IMR-90 (cell line): ENCODE data around the gene MRPS18A. TPM values are rescaled to one million over a fixed set of nuclear protein-coding genes. Genes with fewer than 3 reads are reported as not detected.

Source experiments
- ATAC-seq: fragments of 200-7000 bp; cut with Tn5 transposase; 2 replicates; pipeline ENCODE4 v1.9.1; 2020; ENCODE audit warnings: low read depth, mild to moderate bottlenecking, moderate library complexity
- BruUV-seq: library from RNA; stranded (reverse); fragments of 400-500 nt; replicated peaks from 2 replicates; lab custom pipeline; 2021; lab: Mats Ljungman, UMichigan
- CTCF ChIA-PET: fragments of 300-600 bp; formaldehyde crosslinking; extraction: SDS; loops from one replicate; lab custom pipeline; 2021; ENCODE audit warnings: antibody characterized with exemption; lab: Yijun Ruan, JAX
- POLR2A ChIA-PET: fragments of 300-600 bp; sonication (Branson Sonifier 250); formaldehyde crosslinking; loops from one replicate; lab custom pipeline; 2022; ENCODE audit warnings: antibody characterized with exemption; ENCODE audit not compliant: unreplicated experiment; lab: Charles Lee
- DNase-seq: peaks from one replicate; pipeline ENCODE4 v3.0.0; 2013
- H2AFZ ChIP-seq: replicated peaks from 2 replicates; pipeline ENCODE3; 2013; ENCODE audit warnings: low read length, mild to moderate bottlenecking; ENCODE audit not compliant: poor library complexity
- H2AK5ac ChIP-seq: 2 replicates; pipeline ENCODE4 v1.6.1; 2013; ENCODE audit warnings: low read depth, low read length, inconsistent platforms
- H2AK9ac ChIP-seq: replicated peaks from 2 replicates; pipeline ENCODE3; 2013; ENCODE audit warnings: mild to moderate bottlenecking, low read depth, low read length, moderate library complexity; ENCODE audit not compliant: poor library complexity
- H2BK120ac ChIP-seq: 2 replicates; pipeline ENCODE4 v1.6.1; 2013; ENCODE audit warnings: low read depth, low read length, inconsistent platforms
- H2BK15ac ChIP-seq: 3 replicates; pipeline ENCODE4 v1.6.1; 2013; ENCODE audit warnings: low read depth, low read length, inconsistent platforms
- H2BK20ac ChIP-seq: 2 replicates; pipeline ENCODE4 v1.6.1; 2013; ENCODE audit warnings: low read depth, mild to moderate bottlenecking, inconsistent platforms, low read length, moderate library complexity
- H2BK5ac ChIP-seq: 2 replicates; pipeline ENCODE4 v1.6.1; 2013; ENCODE audit warnings: mild to moderate bottlenecking, low read depth, low read length, inconsistent platforms; ENCODE audit not compliant: poor library complexity, severe bottlenecking
- H3K14ac ChIP-seq: replicated peaks from 2 replicates; pipeline ENCODE4 v1.6.1; 2013; ENCODE audit warnings: low read depth, low read length, inconsistent platforms
- H3K18ac ChIP-seq: 2 replicates; pipeline ENCODE4 v1.6.1; 2013; ENCODE audit warnings: low read depth, low read length, control low read depth
- H3K23ac ChIP-seq: 2 replicates; pipeline ENCODE4 v1.6.1; 2013; ENCODE audit warnings: low read depth, low read length, inconsistent platforms
- H3K27ac ChIP-seq: 2 replicates; pipeline ENCODE4 v1.5.1; 2013; ENCODE audit warnings: mild to moderate bottlenecking, control low read depth, low read length; ENCODE audit not compliant: insufficient read depth
- H3K27me3 ChIP-seq: 2 replicates; pipeline ENCODE4 v1.6.1; 2013; ENCODE audit warnings: low read length; ENCODE audit not compliant: control insufficient read depth, insufficient read depth
- H3K36me3 ChIP-seq: 2 replicates; pipeline ENCODE4 v1.6.1; 2013; ENCODE audit warnings: low read length, mixed read lengths; ENCODE audit not compliant: control insufficient read depth, insufficient read depth
- H3K4ac ChIP-seq: 2 replicates; pipeline ENCODE4 v1.6.1; 2013; ENCODE audit warnings: low read depth, low read length, inconsistent platforms
- H3K4me1 ChIP-seq: 2 replicates; pipeline ENCODE4 v1.6.1; 2013; ENCODE audit warnings: low read length, mixed read lengths; ENCODE audit not compliant: control insufficient read depth, insufficient read depth
- H3K4me2 ChIP-seq: 2 replicates; pipeline ENCODE4 v1.6.1; 2013; ENCODE audit warnings: low read depth, mild to moderate bottlenecking, control low read depth, low read length, moderate library complexity
- H3K4me3 ChIP-seq: 2 replicates; pipeline ENCODE4 v1.5.1; 2013; ENCODE audit warnings: low read depth, mild to moderate bottlenecking, control low read depth, low read length, moderate library complexity; ENCODE audit not compliant: insufficient read depth
- H3K56ac ChIP-seq: 2 replicates; pipeline ENCODE4 v1.6.1; 2013; ENCODE audit warnings: low read length, inconsistent platforms; ENCODE audit not compliant: insufficient read depth; ENCODE audit errors: extremely low read depth
- H3K79me1 ChIP-seq, 2 experiments: 2 replicates each; pipeline ENCODE4 v1.6.1; 2013; ENCODE audit warnings: low read length in 2 of 2, inconsistent platforms in 1 of 2, low read depth in 1 of 2
- H3K9ac ChIP-seq: 2 replicates; pipeline ENCODE4 v1.6.1; 2013; ENCODE audit warnings: low read depth, low read length, control low read depth
- H3K9me1 ChIP-seq: 2 replicates; pipeline ENCODE4 v1.6.1; 2013; ENCODE audit warnings: low read length, inconsistent platforms; ENCODE audit not compliant: insufficient read depth
- H3K9me3 ChIP-seq: 2 replicates; pipeline ENCODE4 v1.6.1; 2013; ENCODE audit warnings: low read length; ENCODE audit not compliant: control insufficient read depth, insufficient read depth
- H4K20me1 ChIP-seq: 2 replicates; pipeline ENCODE4 v1.6.1; 2013; ENCODE audit warnings: low read length, inconsistent platforms; ENCODE audit not compliant: insufficient read depth
- H4K5ac ChIP-seq: 2 replicates; pipeline ENCODE4 v1.6.1; 2013; ENCODE audit warnings: mild to moderate bottlenecking, low read depth, low read length, control low read depth
- H4K8ac ChIP-seq, 2 experiments: 2 replicates each; pipeline ENCODE4 v1.6.1; 2013; ENCODE audit warnings: low read depth in 2 of 2, low read length in 2 of 2, control low read depth in 1 of 2, inconsistent platforms in 1 of 2
- H4K91ac ChIP-seq: 2 replicates; pipeline ENCODE4 v1.6.1; 2013; ENCODE audit warnings: low read depth, low read length, inconsistent platforms; ENCODE audit not compliant: insufficient read depth
- BHLHE40 ChIP-seq: fragments of 150-350 bp; IDR thresholded peaks from 2 replicates; pipeline ENCODE4 v1.6.1; 2016; ENCODE audit warnings: mild to moderate bottlenecking, low read depth, low read length
- CEBPB ChIP-seq: IDR thresholded peaks from 2 replicates; pipeline ENCODE4 v1.6.1; 2012; ENCODE audit warnings: low read depth, low read length, improper control_type of control experiment
- CHD1 ChIP-seq: IDR thresholded peaks from 2 replicates; pipeline ENCODE4 v1.6.1; 2012; ENCODE audit warnings: low read depth, low read length, improper control_type of control experiment
- FOS ChIP-seq: fragments of 150-350 bp; IDR thresholded peaks from 2 replicates; pipeline ENCODE4 v1.6.1; 2016; ENCODE audit warnings: low read depth, low read length
- MAFK ChIP-seq: IDR thresholded peaks from 2 replicates; pipeline ENCODE4 v1.6.1; 2012; ENCODE audit warnings: low read depth, low read length, improper control_type of control experiment
- MAZ ChIP-seq: IDR thresholded peaks from 2 replicates; pipeline ENCODE4 v1.6.1; 2012; ENCODE audit warnings: low read depth, mild to moderate bottlenecking, low read length, improper control_type of control experiment, moderate library complexity, borderline replicate concordance
- MXI1 ChIP-seq: IDR thresholded peaks from 2 replicates; pipeline ENCODE4 v1.6.1; 2012; ENCODE audit warnings: low read depth, mild to moderate bottlenecking, low read length, moderate library complexity, borderline replicate concordance
- NFE2L2 ChIP-seq: fragments of 150-350 bp; IDR thresholded peaks from 2 replicates; pipeline ENCODE4 v1.6.1; 2016; ENCODE audit warnings: low read depth, mild to moderate bottlenecking, low read length
- POLR2A ChIP-seq: IDR thresholded peaks from 2 replicates; pipeline ENCODE4 v1.6.1; 2012; ENCODE audit warnings: mild to moderate bottlenecking, low read depth, low read length
- RAD21 ChIP-seq: IDR thresholded peaks from 2 replicates; pipeline ENCODE4 v1.6.1; 2012; ENCODE audit warnings: low read length, improper control_type of control experiment
- RCOR1 ChIP-seq: IDR thresholded peaks from 2 replicates; pipeline ENCODE4 v1.6.1; 2012; ENCODE audit warnings: mild to moderate bottlenecking, low read length, improper control_type of control experiment; ENCODE audit not compliant: insufficient replicate concordance
- RFX5 ChIP-seq: IDR thresholded peaks from 2 replicates; pipeline ENCODE4 v1.8.0; 2012; ENCODE audit warnings: low read depth, mild to moderate bottlenecking, low read length, moderate library complexity
- SMC3 ChIP-seq: fragments of 150-350 bp; IDR thresholded peaks from 2 replicates; pipeline ENCODE4 v1.6.1; 2016; ENCODE audit warnings: low read depth, mild to moderate bottlenecking, antibody characterized with exemption, low read length, moderate library complexity
- WGBS, 2 experiments: methylation state at CpG; one replicate each; pipeline versions ENCODE4 v1.1.5 to v1.1.7; 2013; ENCODE audit warnings: missing lambda C conversion rate in 2 of 2; ENCODE audit not compliant: insufficient read length in 1 of 2; ENCODE audit errors: extremely low coverage in 2 of 2; 5-methylcytosine and 5-hydroxymethylcytosine counted together
- dilution Hi-C: fragments of 300-500 bp; cut with HindIII; formaldehyde crosslinking; loops from one replicate; pipeline ENCODE4 v1.14.3; 2018; ENCODE audit warnings: low sequenced_read_pairs; ENCODE audit not compliant: unreplicated experiment
- in situ Hi-C: fragments of 300-500 bp; cut with MboI; formaldehyde crosslinking; loops from 3 replicates; pipeline ENCODE4 v1.14.3; 2019; ENCODE audit warnings: low sequenced_read_pairs, inconsistent platforms, mixed read lengths
- intact Hi-C: fragments of 100-400 bp; cut with micrococcal nuclease; formaldehyde crosslinking; loops from 2 replicates; pipeline ENCODE4 v1.10.0; 2022
- polyA plus RNA-seq, 3 experiments: library from polyadenylated mRNA; depleted of rRNA; stranded (reverse); fragments of >200 nt; gene quantifications; 2 replicates each; pipeline ENCODE4 v1.2.3, GENCODE V29; 2012; ENCODE audit warnings: low replicate concordance in 1 of 3
- total RNA-seq: library from RNA; depleted of rRNA; stranded (reverse); fragments of >200 nt; gene quantifications from 2 replicates; pipeline ENCODE4 v1.2.3, GENCODE V29; 2012
- TF ChIP-seq, protein P1 (sequence below): fragments of 150-350 bp; IDR thresholded peaks from 2 replicates; pipeline ENCODE4 v1.6.1; 2017; ENCODE audit warnings: mild to moderate bottlenecking, antibody characterized with exemption, low read length, low read depth
- TF ChIP-seq, protein P2 (sequence below): conservative IDR thresholded peaks from 2 replicates; pipeline ENCODE4 v1.5.1; 2012; ENCODE audit warnings: mild to moderate bottlenecking, low read depth, low read length, improper control_type of control experiment
- TF ChIP-seq, protein P3 (sequence below): fragments of 150-350 bp; IDR thresholded peaks from 2 replicates; pipeline ENCODE4 v1.6.1; 2016; ENCODE audit warnings: low read depth, mild to moderate bottlenecking, low read length, moderate library complexity, borderline replicate concordance

The MRPS18A gene
- total and polyA plus RNA-seq, 2 of the 4 experiments (the other 2 are of a cell fraction) = 47.0 to 56.6 TPM

DNA sequence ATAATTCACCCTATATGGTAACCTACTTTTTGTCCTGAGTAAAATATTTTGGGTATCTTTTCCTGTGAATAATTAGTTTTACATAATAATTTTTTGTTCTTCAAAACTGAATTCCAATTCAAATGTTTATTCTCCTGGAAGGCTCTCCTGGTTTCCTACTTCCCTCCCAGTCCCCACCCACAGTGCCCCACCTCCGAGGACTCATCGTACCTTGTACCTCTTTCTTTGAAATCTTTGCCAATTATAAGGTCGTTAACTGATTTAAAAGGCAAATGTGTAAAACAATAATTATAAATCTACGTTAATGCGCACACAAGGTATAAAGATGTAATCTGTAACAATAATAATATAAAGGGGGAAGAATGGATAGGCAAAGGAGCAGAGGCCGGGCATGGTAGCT, 41.9 kb upstream of the MRPS18A start:
- Histone ChIP-seq H3K23ac (no peak overlapping the region), H2BK5ac (no peak overlapping the region), H3K27me3 (peaks cover under 1% of the 10 kb centered on the region), H3K14ac (no peak overlapping the region), H2AK9ac (no peak overlapping the region), H3K9ac (no peak overlapping the region), H4K91ac (no peak overlapping the region), H3K9me1 (peaks cover 10% of the 10 kb centered on the region; the same call in 1 of the 2 replicates), H3K9me3 (no peaks in the 10 kb centered on the region), H3K27ac (no peak overlapping the region), H2BK15ac (no peak overlapping the region), H2BK20ac (no peak overlapping the region), H4K8ac (no peak overlapping the region), H4K20me1 (no peaks in the 10 kb centered on the region), H3K4me1 (peaks cover 11% of the 10 kb centered on the region), H4K5ac (no peak overlapping the region), H3K56ac (no peak overlapping the region), H2AK5ac (no peak overlapping the region), H3K4me3 (no peak overlapping the region), H3K4me2 (no peak overlapping the region), H3K79me1 (no peaks in the 10 kb centered on the region), H3K4ac (no peak overlapping the region), H3K18ac (no peak overlapping the region), H3K36me3 (no peaks in the 10 kb centered on the region), H2AFZ (no peak overlapping the region), H2BK120ac (no peak overlapping the region)
- DNase-seq (no peak), ATAC-seq (no peak)
- ChIA-PET CTCF (no interaction called here), POLR2A (no interaction called here)
- TF ChIP-seq RCOR1 = no peak
- TF ChIP-seq BHLHE40 = no peak
- TF ChIP-seq, protein P1, sequence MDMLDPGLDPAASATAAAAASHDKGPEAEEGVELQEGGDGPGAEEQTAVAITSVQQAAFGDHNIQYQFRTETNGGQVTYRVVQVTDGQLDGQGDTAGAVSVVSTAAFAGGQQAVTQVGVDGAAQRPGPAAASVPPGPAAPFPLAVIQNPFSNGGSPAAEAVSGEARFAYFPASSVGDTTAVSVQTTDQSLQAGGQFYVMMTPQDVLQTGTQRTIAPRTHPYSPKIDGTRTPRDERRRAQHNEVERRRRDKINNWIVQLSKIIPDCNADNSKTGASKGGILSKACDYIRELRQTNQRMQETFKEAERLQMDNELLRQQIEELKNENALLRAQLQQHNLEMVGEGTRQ = no peak
- TF ChIP-seq MAZ = no peak
- TF ChIP-seq FOS = no peak
- no peak for TF ChIP-seq MAFK
- TF ChIP-seq CHD1 = no peak
- TF ChIP-seq, protein P2, sequence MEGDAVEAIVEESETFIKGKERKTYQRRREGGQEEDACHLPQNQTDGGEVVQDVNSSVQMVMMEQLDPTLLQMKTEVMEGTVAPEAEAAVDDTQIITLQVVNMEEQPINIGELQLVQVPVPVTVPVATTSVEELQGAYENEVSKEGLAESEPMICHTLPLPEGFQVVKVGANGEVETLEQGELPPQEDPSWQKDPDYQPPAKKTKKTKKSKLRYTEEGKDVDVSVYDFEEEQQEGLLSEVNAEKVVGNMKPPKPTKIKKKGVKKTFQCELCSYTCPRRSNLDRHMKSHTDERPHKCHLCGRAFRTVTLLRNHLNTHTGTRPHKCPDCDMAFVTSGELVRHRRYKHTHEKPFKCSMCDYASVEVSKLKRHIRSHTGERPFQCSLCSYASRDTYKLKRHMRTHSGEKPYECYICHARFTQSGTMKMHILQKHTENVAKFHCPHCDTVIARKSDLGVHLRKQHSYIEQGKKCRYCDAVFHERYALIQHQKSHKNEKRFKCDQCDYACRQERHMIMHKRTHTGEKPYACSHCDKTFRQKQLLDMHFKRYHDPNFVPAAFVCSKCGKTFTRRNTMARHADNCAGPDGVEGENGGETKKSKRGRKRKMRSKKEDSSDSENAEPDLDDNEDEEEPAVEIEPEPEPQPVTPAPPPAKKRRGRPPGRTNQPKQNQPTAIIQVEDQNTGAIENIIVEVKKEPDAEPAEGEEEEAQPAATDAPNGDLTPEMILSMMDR = no peak
- no peak for TF ChIP-seq MXI1
- no peak for TF ChIP-seq CEBPB
- no peak for TF ChIP-seq RAD21
- TF ChIP-seq, protein P3, sequence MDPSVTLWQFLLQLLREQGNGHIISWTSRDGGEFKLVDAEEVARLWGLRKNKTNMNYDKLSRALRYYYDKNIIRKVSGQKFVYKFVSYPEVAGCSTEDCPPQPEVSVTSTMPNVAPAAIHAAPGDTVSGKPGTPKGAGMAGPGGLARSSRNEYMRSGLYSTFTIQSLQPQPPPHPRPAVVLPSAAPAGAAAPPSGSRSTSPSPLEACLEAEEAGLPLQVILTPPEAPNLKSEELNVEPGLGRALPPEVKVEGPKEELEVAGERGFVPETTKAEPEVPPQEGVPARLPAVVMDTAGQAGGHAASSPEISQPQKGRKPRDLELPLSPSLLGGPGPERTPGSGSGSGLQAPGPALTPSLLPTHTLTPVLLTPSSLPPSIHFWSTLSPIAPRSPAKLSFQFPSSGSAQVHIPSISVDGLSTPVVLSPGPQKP = no peak
- no peak for TF ChIP-seq NFE2L2
- TF ChIP-seq POLR2A = no peak
- no peak for TF ChIP-seq SMC3
- no peak for TF ChIP-seq RFX5
- intact Hi-C loops = no loop called here
- in situ Hi-C loops = no loop called here
- no CpG with 5 or more reads among the region's 6 CpGs for WGBS, 2 experiments
- dilution Hi-C loops = no loop called here
- no TSS peak for BruUV-seq
